HG02588 (cell line): ENCODE measurements around the gene KAT6B.

Experiments
- ATAC-seq: cut with Tn5 transposase; IDR thresholded peaks from one replicate; pipeline ENCODE4 v1.9.1; 2021; ENCODE audit warnings: mild to moderate bottlenecking, moderate library complexity; ENCODE audit not compliant: unreplicated experiment

KAT6B gene

DNA sequence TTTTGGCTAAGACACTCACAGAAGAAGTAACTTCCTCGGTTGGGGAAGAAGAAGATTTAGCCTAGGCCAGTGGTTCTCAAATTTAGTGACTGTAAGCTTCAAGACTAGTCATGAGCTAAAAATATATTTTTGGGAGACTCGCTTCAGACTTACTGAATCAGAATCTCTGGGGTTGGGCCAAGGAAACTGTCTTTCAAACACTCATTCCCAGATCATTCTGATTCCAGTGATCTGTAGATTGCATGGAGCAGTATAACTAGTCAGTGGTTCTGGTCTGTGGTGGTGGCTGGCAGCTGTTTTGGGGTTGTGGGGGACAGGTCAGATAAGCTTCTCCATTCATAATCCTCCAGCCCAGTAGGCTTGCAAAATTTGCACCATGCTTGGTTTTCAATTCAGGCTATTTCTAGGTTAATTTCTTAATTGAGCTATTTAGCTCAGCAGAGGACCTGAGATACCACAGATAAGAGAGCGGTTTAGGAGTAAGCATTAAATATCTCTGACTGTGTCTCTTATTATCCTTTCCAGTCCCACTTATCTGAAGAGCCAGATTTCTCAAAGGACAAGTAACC lies 3.8 kb upstream of the KAT6B start:
- ATAC-seq, result no peak

DNA sequence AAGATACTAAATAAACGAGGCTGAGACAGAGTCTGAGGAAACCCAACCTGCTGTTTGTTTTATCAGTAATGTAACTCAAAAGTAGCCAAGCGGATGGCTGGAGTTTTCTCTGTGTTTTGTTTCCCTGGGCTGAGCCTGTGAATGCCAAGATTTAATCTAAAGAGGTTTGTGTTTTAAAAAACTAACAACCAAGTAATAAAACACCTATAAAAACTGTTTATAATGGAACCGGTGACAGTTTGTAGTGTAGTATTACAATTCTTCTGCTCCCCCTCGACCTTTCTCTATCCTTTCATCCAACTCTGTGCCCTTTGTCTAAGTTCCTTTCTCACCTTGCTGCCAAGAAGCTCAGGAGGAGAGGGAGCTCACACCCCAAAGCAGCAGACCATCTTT lies 2.6 kb upstream of the KAT6B start:
- ATAC-seq, result no peak

DNA sequence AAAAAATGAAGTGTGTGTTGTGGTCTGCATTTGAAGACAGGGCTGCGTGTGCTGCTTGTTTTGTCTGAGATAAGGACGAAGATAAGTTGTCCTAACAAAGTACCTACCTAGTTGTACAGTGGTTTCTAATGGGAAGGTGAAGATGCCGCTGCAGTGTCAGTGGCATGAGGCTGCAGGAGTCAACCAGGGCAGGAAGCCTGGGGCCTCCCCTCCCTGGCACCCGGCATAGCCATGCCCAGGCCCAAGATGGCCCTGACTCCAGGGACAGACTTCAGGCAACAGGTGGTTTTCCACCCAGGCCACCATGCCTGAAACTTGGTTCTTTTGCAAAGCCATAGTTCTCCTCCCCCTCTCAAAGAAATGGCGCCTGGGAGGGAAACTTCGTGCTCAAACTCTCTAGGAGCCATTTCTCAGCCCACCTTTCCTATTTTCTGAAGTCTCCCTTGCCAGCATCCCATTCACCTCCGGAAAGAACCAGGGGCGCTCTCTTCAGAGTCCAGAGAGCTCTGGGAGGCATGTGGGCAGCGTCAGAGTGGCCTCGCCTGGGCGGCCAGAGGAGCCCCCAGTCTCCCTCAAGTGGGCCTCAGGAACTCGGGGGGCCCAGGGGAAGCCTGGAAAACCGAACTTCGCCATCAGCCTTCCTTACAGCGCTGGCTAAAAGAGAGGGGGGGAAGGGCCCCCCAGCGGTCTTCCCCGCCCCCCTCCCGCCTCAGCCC lies 2.1 kb upstream of the KAT6B start:
- no peak for ATAC-seq

DNA sequence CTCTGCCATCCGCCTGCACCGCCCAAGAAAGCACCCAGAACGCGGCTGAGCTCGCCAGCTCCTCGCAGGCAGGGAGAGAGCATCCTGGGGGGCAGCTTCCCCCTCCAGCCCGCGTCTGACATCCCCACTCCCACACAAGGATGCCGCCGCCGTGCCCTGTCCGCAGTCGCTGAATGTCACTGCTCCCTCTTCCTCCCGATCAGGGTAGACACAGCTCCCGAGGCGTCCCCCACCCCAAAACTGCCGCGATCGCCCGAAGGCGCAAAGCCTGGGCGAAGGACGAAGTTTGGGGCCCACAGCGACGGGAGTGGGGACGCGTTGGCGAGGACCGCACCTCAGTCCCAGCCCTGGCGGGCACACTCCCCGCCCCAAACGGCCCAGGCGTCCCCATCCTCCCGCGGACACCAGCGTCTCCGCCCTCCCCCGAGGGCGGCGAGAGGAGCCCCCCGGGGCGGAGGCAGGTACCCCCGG lies 1.5 kb upstream of the KAT6B start:
- ATAC-seq, result no peak

DNA sequence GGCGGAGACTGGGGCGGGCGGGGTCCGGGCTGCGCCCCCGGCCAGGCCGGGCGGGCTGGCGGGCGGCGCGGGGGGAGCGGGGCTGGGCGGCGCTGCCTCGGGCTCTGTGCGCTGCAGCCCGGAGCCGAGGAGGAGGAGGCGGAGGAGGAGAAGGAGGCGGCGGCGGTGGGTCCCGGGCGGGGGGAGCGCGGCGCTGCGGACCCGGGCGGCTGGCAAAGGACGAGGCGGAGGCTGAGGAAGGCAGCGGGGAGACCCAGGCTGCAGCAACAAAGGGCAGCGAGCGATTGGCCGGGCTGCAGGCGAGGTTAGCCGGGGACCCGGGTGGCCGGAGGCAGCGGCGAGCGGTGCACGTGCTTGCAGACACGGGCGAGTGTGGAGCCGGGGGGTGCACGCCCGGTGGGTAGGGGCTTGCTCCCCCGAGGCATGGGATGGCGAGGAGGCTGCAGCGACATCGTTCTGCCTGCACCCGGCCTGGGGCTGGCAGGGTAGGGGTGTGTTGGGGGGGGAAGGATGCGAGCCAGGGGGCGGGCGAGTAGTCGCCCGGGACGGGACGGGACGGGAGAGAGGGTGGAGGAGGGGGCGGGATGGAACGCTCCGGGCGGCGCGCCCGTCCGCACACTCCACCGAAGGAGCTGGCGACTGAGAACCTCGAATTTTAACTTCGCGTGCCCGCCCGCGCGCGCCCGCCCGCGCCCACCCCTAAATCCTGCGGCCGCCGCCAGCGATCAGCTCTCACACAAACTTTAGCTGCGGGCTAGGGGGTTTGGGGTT lies 844 bp upstream of the KAT6B start:
- peak; percentile 2 for ATAC-seq

DNA sequence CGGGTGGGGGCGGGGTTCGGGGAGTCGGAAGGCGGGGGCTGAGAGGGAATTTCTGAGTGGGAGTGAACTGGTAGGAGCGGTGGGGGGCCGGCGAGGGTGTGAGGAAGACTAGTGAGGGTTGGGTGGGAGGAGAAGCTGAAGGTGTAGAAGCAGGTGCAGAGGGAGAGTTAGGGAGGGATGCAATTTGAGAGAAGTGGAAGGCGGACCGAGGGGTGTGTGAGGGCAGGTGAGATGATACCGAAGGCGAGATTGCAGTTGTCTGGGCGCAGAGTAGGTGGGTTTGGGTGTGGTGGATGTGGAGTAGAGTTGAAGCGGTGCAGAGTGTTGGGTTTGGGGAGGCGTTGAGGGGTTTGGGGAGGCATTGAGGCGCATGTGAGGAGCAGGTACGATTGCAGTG lies 643 bp downstream of the KAT6B start:
- ATAC-seq, result no peak

DNA sequence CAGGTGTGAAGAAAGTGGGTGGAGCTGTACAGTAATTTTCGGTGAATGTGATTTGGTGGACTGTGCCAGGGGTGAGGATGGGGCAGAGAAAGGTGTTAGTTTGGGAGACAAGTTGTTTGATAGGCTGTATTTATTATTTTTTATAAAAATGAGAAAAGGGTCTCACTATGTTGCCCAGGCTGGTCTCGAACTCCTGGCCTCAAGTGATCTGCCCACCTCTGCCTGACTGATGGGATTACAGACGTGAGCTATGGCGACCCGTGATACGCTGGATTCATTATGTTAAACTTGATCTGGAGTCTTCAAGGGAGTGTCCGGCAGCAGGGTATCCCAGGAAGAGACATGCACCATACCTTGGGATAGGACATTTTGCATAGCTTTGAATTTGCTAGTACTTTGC lies 1.3 kb downstream of the KAT6B start:
- no peak for ATAC-seq

DNA sequence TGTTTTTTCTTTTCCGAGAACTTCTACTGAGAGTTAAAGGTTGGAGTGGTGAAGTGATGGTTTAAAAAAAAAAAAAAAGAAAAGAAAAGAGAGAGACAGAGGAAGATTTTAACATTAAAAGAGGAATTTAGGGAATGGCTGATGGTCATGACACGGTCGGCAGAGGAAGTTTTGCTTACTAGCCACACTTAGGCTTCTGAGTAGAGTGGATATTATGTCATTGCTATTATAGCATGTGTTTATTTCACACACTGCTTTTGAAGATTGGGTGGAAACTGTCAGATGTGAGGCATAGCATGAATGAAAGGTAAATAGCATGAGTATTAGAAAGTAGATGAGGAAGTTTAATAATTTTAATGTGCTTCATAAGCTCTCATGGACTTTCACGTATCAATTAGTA lies 2.5 kb downstream of the KAT6B start:
- no peak for ATAC-seq

DNA sequence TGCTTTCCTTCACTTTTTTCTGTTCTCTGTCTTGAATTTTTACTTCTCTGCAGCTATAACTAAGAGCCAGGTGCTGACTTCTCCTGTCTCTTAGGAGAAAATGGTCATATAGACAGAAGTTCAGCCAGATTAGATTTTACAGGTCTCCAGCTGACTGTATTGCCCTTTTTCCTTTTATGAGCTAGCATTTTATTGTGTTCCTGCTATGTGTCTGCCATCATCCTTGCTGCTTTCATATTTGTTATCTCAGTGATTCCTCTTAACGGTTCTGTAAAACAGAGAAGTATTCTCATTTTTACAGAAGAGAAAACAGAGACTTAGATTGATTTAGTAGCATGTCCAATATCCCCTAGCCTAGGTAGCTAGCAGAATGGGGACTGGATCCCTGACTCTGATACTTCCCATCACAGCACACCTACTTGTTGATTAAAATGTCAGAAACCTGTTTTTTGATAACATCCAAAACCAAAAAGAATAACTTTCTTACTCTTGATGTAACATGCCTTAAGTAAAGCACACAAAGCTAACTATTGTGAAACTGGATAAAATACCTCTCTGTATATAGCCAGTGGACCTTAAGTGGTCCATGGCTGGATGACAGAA lies 5.2 kb downstream of the KAT6B start:
- ATAC-seq, result no peak

DNA sequence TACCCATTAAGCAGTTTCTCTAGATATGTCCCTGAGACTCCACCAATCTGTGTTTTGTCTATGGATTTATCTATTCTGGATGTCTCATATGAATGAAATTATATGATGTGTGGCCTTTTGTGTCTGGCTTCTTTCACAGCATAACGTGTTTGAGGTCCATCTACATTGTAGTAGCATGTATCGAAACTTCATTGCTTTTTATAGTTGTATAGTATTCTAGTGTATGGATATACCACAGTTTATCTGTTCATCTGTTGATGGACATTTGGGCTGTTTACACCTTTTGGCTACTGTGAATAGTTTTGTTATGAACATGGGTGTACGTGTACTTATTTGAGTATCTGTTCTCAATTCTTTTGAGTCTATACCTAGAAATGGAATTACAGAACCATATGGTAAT lies 9.6 kb downstream of the KAT6B start:
- ATAC-seq, result no peak

DNA sequence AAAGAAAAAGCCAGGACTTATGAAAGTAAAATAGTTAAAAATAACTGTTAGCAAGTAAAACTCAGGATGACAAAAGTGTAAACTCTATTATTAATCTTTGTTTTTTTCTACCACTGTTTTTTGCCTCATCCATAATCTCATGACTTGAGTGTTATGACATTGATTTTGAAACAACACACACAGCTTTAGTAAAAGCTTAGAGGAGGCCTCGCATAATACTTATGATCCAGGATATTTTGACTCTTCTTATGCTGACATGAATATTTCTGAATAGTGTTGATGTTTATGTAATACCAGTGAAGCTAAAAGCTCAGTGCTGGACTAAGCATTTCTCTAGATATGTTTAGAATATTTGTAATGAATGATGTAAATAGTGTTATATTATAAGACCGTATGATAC lies 10.5 kb downstream of the KAT6B start:
- no peak for ATAC-seq

DNA sequence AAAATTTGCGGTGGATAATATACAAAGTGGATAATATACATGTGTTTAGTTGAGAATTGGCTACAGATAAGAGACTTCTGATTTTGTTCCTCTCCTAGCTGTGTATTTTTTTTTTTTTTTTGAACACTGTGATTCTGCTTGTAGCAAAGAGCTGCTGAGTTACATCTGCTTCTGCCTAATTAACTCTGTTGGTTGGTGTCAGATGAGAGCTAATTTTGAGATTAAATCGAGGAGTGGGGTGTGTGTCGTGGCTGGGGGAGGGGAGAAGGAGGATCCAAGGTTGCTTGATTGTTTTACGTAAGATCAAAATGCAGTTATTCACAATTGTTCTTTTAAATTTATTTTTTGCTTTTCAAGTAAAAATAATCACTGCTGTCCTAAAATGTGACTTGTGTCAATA lies 11.3 kb downstream of the KAT6B start:
- no peak for ATAC-seq

DNA sequence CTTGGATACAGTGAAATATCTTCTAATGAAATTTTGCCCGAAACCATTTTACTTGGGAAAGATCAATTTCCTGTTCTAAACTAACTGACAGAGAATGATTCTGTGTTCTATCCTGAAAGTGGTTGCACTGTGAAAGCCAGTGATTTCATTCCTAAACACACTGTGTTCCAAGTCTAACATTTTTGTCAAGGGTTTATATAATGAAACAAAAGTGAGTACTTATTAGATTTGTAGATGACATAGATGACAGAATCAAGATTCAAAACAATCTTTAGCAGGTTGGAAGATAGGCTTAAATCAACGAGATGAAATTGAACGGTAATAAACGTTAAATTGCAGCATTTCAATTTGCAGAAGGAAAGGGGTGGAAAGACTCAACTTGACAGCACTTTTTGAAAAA lies 13.3 kb downstream of the KAT6B start:
- ATAC-seq, result no peak

DNA sequence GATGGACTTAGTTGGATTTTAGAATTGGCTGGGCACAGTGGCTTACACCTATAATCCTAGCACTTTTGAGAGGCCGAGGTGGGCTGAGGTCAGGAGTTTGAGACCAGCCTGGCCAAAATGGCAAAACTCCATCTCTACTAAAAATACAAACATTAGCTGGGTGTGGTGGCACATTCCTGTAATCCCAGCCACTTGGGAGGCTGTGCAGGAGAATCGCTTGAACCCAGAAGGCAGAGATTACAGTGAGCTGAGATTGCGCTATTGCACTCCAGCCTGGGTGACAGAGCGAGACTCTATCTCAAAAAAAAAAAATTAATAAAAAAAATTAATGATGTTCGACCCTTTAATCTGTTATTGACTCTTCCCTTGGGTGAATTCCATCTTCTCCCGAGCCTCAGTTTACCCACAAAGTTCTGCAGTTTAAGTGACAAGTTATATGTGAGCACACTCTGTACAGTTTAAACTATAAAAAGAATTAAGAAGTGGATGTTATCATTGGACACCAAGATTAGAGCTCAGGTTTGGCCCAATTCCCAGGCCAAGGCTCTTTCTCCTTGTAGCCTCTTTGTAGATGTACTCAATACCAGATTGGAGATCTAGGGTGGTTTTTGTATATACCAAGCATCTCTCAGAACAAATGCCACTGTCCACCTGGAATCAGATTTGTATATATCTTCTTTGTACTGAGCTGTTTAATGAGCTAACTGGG lies 15.0 kb downstream of the KAT6B start:
- no peak for ATAC-seq

DNA sequence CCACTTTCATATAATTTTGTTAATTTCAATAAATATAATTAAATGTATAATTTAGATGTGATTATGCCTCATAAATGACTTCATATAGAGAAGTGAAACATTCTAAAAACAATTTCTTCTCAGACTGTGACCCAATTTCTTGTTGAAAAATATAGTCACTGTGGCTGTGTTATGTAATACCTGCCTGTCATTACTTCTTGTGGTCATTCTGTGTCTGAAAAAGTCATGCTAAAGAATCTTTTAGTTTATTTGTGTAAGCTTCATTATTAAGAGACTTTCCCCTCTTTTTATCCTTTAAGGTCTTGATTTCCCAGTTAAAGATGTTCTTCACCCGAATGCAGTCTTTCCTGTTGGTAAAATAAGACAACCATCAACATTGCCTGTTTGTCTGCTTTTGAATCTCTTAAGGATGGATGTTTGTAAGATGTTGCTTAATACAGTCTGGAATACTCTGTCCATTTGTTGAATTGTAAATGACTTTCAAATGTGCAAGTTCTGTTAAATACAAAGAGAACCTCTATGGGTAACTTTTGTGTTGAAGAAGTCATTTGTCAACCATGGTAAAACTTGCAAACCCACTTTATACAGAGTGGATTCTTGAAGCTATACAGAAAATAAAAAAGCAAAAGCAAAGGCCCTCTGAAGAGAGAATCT lies 16.0 kb downstream of the KAT6B start:
- no peak for ATAC-seq

DNA sequence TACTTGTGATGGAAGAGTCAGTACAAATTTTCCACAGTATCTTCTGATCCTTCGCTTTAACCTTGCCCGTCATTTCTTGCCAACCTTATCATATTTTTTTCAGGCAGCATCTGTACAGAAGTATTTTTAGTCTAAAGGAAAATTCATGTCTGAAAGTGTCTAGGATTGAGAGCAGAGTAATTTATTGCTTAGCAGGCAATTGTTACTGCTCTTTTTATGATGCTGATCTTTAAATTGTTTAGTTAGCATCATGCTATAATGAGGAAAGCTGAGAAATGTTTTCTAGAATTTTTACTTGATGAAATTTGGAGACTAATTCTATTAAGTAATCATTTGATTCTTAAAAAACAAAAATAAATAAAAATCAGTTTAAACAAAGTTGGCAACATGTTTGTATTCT lies 20.6 kb downstream of the KAT6B start:
- no peak for ATAC-seq

DNA sequence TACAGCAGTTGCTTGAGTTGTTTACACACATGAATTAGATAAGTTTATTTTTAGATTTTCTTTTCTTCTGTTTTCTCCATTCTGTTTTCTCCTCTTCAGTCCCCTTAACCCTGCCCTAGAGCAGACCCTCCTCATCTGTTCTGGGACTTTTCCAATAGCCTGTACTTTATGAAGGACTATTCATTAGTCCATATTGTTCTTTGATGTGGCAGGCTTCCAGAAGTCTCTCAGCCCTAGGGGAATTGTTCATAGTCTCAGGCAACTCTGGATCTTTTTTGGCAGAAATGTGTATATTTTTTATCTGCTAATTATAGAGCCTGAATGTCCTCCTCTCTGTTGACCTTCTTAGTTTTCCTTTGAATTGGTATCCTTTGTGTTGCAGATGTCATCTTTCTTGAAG lies 25.4 kb downstream of the KAT6B start:
- ATAC-seq, result no peak

DNA sequence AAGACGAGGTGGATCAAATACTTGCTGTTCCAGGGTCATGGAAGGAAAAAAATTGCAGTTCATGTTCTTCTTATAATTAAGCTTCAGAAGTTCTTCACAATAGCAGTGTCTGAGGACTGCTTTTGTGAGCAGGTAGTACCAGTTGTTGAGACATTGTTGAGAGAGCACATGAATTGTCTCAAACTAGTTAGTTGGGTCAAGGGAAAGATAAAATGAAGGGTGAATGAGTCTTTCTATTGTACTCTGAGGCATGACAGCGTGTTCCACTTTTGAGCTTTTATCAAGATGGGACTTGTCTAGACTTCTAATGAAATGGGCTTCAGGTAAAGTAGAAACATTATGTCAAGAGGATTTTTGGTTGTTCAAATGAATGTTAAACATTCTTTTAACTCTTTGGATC lies 26.0 kb downstream of the KAT6B start:
- ATAC-seq, result no peak

DNA sequence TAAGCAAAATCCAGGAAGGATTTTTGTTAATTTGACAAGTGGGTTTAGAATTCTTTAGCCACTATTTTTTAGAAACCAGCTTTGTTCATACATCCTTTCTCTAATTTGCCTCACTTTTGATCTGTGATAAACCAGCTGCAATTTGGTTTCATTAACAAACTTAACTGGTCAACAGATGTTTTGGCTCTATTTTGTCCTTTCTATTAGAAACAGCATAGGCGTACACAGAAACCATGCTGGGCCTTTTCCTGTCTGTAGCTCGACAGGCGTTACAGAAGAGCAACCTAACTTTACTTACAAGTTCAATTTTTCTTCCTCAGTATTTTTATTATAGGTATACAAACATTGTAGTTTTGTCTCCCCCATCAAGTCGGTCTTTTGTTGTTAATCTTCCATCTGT lies 28.2 kb downstream of the KAT6B start:
- no peak for ATAC-seq

DNA sequence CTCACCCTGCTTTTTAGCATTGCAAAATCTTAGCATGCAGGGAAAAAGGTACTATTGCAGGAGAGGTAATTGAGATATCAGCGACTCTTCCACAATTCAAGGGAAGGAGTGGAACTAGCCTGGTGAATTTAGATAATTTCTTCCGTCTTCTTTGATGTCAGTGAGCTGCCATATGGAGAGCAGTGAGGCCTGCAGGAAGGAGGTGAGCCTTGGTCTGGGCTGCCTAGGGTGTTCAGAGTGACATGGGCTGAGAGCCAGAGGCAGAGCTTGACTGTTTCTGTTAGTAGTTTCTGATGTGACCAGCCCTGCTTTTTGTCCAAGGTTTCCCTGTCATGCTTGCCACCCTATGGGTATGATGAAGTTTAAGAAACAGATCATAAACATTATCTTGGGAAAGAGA lies 28.6 kb downstream of the KAT6B start:
- no peak for ATAC-seq

DNA sequence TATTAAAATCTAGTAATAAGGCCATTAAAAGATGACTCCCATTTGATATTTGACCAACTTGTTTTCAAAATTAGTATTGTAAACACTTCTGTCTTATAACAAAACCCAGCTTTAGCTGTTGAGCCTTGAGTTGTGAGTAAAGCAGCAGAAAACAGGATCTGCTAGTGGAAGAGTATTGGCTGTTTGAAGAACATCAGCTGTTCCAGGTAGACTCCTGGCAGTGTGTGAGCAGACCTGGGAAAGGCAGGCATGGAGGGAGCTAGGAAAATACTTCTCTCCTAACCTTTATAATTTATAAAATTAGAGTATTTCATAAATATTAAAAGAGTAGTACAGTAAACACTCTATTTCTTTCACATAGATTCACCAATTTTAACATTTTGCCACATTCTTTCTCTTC lies 29.0 kb downstream of the KAT6B start:
- no peak for ATAC-seq
